Type B pancreatic cell (in vitro differentiated cells): ENCODE measurements around the gene ZNF668. TPM values are rescaled to one million over a fixed set of nuclear protein-coding genes. Genes with fewer than 3 reads are reported as not detected.
A peak's percentile ranks its signal among the peaks of the same experiment; 100 is the strongest.

ENCODE experiments used
- DNase-seq: peaks from one replicate; pipeline ENCODE4 v3.0.0; 2021; ENCODE audit warnings: mixed read lengths; ENCODE audit not compliant: unreplicated experiment; ENCODE audit errors: extremely low spot score
- H3K27ac Mint-ChIP-seq: 2 replicates; pipeline ENCODE4 v1.8.0; 2021; ENCODE audit warnings: mild to moderate bottlenecking, mixed read lengths
- H3K27me3 Mint-ChIP-seq: 2 replicates; pipeline ENCODE4 v1.8.0; 2021; ENCODE audit warnings: mixed read lengths
- H3K36me3 Mint-ChIP-seq: 2 replicates; pipeline ENCODE4 v1.8.0; 2021; ENCODE audit warnings: mixed read lengths
- H3K4me1 Mint-ChIP-seq: one replicate; pipeline ENCODE4 v1.8.0; 2021; ENCODE audit warnings: mixed read lengths; ENCODE audit not compliant: unreplicated experiment
- H3K4me3 Mint-ChIP-seq: 2 replicates; pipeline ENCODE4 v1.8.0; 2021; ENCODE audit warnings: mild to moderate bottlenecking, mixed read lengths
- H3K9me3 Mint-ChIP-seq: 2 replicates; pipeline ENCODE4 v1.8.0; 2021; ENCODE audit warnings: mixed read lengths
- CTCF ChIP-seq: fragments of 200-600 bp; sonication (generic); conservative IDR thresholded peaks from 2 replicates; pipeline ENCODE4 v1.5.0; 2021; ENCODE audit warnings: antibody characterized with exemption, mild to moderate bottlenecking
- total RNA-seq: library from RNA; stranded (reverse); gene quantifications from 2 replicates; pipeline ENCODE4 v1.2.1, GENCODE V29; 2021; ENCODE audit warnings: low replicate concordance

Gene ZNF668
- total RNA-seq, 1 donor from 2014 or later: 13.4 TPM

GRCh38 chr16:31072540-31073141 lies 1.4 kb downstream of the ZNF668 start:
- peak; percentile 13 for TF ChIP-seq CTCF
- Mint-ChIP-seq H3K27ac (peak overlapping the region; percentile 97), H3K27me3 (no peaks in the 10 kb centered on the region), H3K9me3 (no peaks in the 10 kb centered on the region), H3K4me1 (peaks cover 21% of the 10 kb centered on the region), H3K4me3 (peak overlapping the region; percentile 98), H3K36me3 (peaks cover 7% of the 10 kb centered on the region)
- DNase-seq: no peak

GRCh38 chr16:31071861-31072260 lies 2.2 kb downstream of the ZNF668 start:
- no peaks in the 10 kb centered on the region for H3K27me3 Mint-ChIP-seq
- DNase-seq: no peak
- H3K36me3 Mint-ChIP-seq: peaks cover 7% of the 10 kb centered on the region
- peak overlapping the region; percentile 97 for H3K27ac Mint-ChIP-seq
- TF ChIP-seq CTCF: no peak
- no peaks in the 10 kb centered on the region for H3K9me3 Mint-ChIP-seq
- peak overlapping the region; percentile 98 for H3K4me3 Mint-ChIP-seq
- H3K4me1 Mint-ChIP-seq: peaks cover 21% of the 10 kb centered on the region

- no peak for TF ChIP-seq CTCF
- Mint-ChIP-seq H3K36me3 (peaks cover 10% of the 10 kb centered on the region), H3K27ac (no peak overlapping the region), H3K4me3 (no peak overlapping the region), H3K4me1 (peaks cover 15% of the 10 kb centered on the region), H3K9me3 (no peaks in the 10 kb centered on the region), H3K27me3 (no peaks in the 10 kb centered on the region)
- no peak for DNase-seq
These were observed 6.7 kb downstream of the ZNF668 start for GRCh38 chr16:31067342-31067741.

GRCh38 chr16:31064882-31065461 lies 9.1 kb downstream of the ZNF668 start:
- Mint-ChIP-seq H3K4me3 (peak overlapping the region; percentile 53), H3K4me1 (peaks cover 5% of the 10 kb centered on the region), H3K27me3 (no peaks in the 10 kb centered on the region), H3K36me3 (peaks cover 10% of the 10 kb centered on the region), H3K9me3 (no peaks in the 10 kb centered on the region), H3K27ac (peak overlapping the region; percentile 94)
- DNase-seq: no peak
- no peak for TF ChIP-seq CTCF

GRCh38 chr16:31063843-31064611 lies 10.0 kb downstream of the ZNF668 start:
- no peak for DNase-seq
- peaks cover 5% of the 10 kb centered on the region for H3K4me1 Mint-ChIP-seq
- H3K27me3 Mint-ChIP-seq: no peaks in the 10 kb centered on the region
- H3K36me3 Mint-ChIP-seq: peaks cover 10% of the 10 kb centered on the region
- H3K4me3 Mint-ChIP-seq: no peak overlapping the region
- no peak overlapping the region for H3K27ac Mint-ChIP-seq
- TF ChIP-seq CTCF: no peak
- no peaks in the 10 kb centered on the region for H3K9me3 Mint-ChIP-seq
